GF-D8 (cell line): ENCODE measurements around the gene ACOT8.

Source experiments
- DNase-seq: peaks from one replicate; lab custom pipeline; 2025; lab: John Stamatoyannopoulos, UW

The ACOT8 gene

DNA sequence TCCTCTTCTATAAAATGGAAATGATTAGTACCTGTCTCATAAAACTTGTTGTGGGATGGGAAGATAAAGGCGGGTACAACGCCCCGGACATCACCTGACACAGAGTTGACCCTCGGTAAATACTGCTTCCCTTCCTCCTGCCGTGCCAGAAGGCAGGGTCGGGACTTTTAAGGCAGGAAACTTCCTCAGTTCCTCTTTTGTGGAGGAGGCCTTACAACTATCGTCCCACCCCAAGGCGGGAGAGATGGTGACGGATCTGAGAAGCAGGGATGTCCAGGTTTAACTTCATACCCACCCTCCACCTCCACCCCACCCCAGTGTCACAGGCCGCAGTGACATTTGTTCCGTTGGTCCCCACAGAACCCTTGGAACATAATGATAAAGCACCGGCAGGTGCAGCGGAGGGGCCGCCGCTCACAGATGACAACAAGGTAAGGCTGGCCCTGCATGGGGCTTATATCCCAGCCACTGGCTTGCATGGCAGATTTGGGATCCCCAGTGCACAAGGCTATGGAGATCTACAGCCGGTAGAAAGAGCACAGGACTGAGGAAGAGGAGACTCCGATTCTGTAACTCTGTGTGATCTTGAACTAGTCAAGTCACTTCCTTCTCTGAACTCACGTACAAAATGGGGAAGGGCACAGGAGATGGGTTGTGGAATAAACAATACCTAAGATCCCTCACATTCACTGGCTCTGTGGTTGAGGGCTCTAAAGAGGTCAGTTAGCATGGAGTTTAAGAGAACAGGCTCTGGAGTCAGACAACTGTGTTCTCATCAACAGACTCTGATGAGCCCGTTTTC is 64.7 kb downstream of the ACOT8 start:
- DNase-seq: peak; percentile 32
